HUES48 (cell line): ENCODE results near the gene ZBTB2.
A peak's percentile ranks its signal among the peaks of the same experiment; 100 is the strongest.
"Not testable (repeated sequence)": the region's sequence is repeated elsewhere in the genome, so short reads cannot be mapped to it uniquely, and the experiment has no call there.

Source experiments
- H3K27ac ChIP-seq: one replicate; pipeline ENCODE4 v1.7.0; 2013; ENCODE audit warnings: low read depth, low read length, inconsistent platforms
- H3K27me3 ChIP-seq: 2 replicates; pipeline ENCODE4 v1.6.1; 2013; ENCODE audit warnings: mild to moderate bottlenecking, low read length; ENCODE audit not compliant: control insufficient read depth, insufficient read depth
- H3K36me3 ChIP-seq: 2 replicates; pipeline ENCODE4 v1.6.1; 2013; ENCODE audit warnings: low read length; ENCODE audit not compliant: control insufficient read depth, insufficient read depth
- H3K4me1 ChIP-seq: 2 replicates; pipeline ENCODE4 v1.6.1; 2013; ENCODE audit warnings: mild to moderate bottlenecking, low read length; ENCODE audit not compliant: control insufficient read depth, insufficient read depth
- H3K4me3 ChIP-seq: 2 replicates; pipeline ENCODE4 v1.5.1; 2013; ENCODE audit warnings: mild to moderate bottlenecking, low read depth, low read length
- H3K9ac ChIP-seq: 2 replicates; pipeline ENCODE4 v1.6.1; 2013; ENCODE audit warnings: mild to moderate bottlenecking, low read depth, low read length, moderate library complexity
- H3K9me3 ChIP-seq: 2 replicates; pipeline ENCODE4 v1.6.1; 2013; ENCODE audit warnings: low read length; ENCODE audit not compliant: control insufficient read depth, insufficient read depth

Gene ZBTB2

DNA sequence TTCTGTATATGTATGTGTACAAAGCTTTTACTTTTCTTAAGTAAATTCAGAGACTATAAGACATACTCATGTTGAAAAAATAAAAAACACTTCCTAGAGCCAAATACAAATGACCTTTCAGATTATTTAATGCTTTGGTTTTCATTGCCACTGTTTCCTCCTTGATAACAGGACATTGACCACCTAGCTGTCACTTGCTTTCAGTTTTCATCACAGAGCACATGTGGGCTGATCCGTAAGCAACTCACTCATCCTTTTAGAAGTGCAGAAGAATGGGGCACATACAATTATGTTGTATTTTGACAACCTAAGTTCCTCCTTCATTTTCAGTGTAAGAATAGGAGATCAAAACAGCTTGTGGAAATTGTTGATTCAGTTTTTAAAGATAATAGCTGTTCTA, 6.2 kb downstream of the ZBTB2 start:
- no peak overlapping the region for H3K9ac ChIP-seq
- no peak overlapping the region for H3K4me3 ChIP-seq
- peaks cover 5% of the 10 kb centered on the region for H3K4me1 ChIP-seq
- H3K36me3 ChIP-seq: peaks cover 10% of the 10 kb centered on the region
- no peak overlapping the region for H3K27ac ChIP-seq
- no peaks in the 10 kb centered on the region for H3K9me3 ChIP-seq
- no peaks in the 10 kb centered on the region for H3K27me3 ChIP-seq

DNA sequence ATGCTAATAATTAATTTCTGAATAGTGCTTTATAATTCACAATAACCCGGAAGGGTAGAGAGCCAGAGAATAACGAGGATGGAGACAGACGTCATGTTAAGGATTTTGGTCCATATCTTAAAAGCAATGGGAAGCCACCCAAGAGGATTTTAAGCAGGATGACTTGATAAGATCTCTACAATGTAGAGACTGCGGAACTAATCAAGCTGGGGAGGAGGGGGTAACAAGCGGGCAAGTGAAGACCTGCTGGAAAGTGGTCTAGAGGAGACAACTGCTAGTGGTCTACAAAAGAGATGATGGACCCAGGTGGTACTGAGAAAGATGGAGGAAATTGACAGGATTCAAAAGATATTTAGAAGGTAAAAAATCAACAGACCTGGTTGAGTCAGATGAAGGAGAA, 7.2 kb downstream of the ZBTB2 start:
- no peaks in the 10 kb centered on the region for H3K9me3 ChIP-seq
- no peaks in the 10 kb centered on the region for H3K27me3 ChIP-seq
- H3K4me3 ChIP-seq: no peak overlapping the region
- peaks cover 10% of the 10 kb centered on the region for H3K36me3 ChIP-seq
- no peak overlapping the region for H3K27ac ChIP-seq
- H3K4me1 ChIP-seq: peaks cover 6% of the 10 kb centered on the region
- no peak overlapping the region for H3K9ac ChIP-seq

- H3K9ac ChIP-seq, H3K9me3 ChIP-seq, H3K4me1 ChIP-seq, H3K36me3 ChIP-seq, H3K27ac ChIP-seq, H3K27me3 ChIP-seq, H3K4me3 ChIP-seq: not testable (repeated sequence)
Observed at GRCh38 chr6:151382631-151383030, 8.7 kb downstream of the ZBTB2 start.

GRCh38 chr6:151381722-151382121, 9.6 kb downstream of the ZBTB2 start:
- no peaks in the 10 kb centered on the region for H3K27me3 ChIP-seq
- peaks cover 3% of the 10 kb centered on the region; the same call in 1 of the 2 replicates for H3K36me3 ChIP-seq
- H3K27ac ChIP-seq: no peak overlapping the region

DNA sequence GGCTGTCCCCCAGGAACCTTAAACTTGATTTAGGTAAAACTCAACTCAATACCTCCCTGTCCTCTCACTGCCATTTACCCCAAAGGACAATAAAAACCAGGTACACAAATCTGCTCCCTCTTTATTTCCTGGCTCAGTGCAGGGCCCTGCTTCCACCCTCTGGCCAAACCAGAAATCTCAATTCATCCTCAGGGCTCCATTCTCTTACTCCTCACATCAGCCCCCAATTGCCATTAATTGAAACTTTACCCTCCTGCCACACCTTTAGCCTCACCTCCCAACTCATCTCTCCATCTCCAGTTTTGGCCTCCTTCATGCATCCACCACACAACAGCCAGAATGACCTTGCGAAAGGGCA, 10.5 kb downstream of the ZBTB2 start:
- Histone ChIP-seq H3K9ac (no peak overlapping the region), H3K27ac (no peak overlapping the region), H3K4me3 (no peak overlapping the region), H3K9me3 (no peaks in the 10 kb centered on the region), H3K4me1 (peaks cover 6% of the 10 kb centered on the region), H3K36me3 (peaks cover 3% of the 10 kb centered on the region; the same call in 1 of the 2 replicates), H3K27me3 (no peaks in the 10 kb centered on the region)

More at GRCh38 chr6:151381722-151382121, 9.6 kb downstream of the ZBTB2 start:
- Histone ChIP-seq H3K4me1 (peaks cover 6% of the 10 kb centered on the region), H3K9me3 (no peaks in the 10 kb centered on the region), H3K4me3 (no peak overlapping the region), H3K9ac (no peak overlapping the region)

GRCh38 chr6:151379933-151380847, 11.2 kb downstream of the ZBTB2 start:
- Histone ChIP-seq H3K27ac (no peak overlapping the region), H3K4me1 (peaks cover 8% of the 10 kb centered on the region)

GRCh38 chr6:151377095-151377494, 14.3 kb downstream of the ZBTB2 start:
- peaks cover 4% of the 10 kb centered on the region; the same call in 1 of the 2 replicates for H3K36me3 ChIP-seq
- H3K9ac ChIP-seq: no peak overlapping the region
- H3K9me3 ChIP-seq: no peaks in the 10 kb centered on the region
- H3K27ac ChIP-seq: no peak overlapping the region
- no peaks in the 10 kb centered on the region for H3K27me3 ChIP-seq
- no peak overlapping the region for H3K4me3 ChIP-seq
- H3K4me1 ChIP-seq: peaks cover 23% of the 10 kb centered on the region

More at GRCh38 chr6:151379933-151380847, 11.2 kb downstream of the ZBTB2 start:
- Histone ChIP-seq H3K36me3 (peaks cover 3% of the 10 kb centered on the region; the same call in 1 of the 2 replicates), H3K9me3 (no peaks in the 10 kb centered on the region), H3K9ac (no peak overlapping the region), H3K27me3 (no peaks in the 10 kb centered on the region), H3K4me3 (no peak overlapping the region)

DNA sequence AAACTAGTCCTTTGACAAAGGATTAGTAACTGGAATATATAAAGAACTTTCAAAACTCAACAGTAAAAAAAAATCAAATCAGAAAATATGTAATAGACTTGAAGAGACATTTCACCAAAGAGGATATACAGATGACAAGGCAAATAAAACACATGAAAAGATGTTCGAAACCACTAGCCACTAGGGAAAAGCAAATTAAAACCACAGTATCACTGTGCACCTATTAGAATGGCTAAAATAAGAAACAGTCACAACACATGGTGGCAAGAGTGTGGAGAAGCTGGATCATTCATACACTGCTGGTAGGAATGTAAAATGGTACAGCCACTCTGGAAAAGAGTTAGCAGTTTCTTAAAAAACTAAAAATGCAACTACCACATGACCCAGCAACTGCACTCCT, 14.9 kb downstream of the ZBTB2 start:
- Histone ChIP-seq H3K27ac (no peak overlapping the region), H3K36me3 (peaks cover 11% of the 10 kb centered on the region), H3K27me3 (no peaks in the 10 kb centered on the region), H3K9ac (no peak overlapping the region), H3K4me3 (no peak overlapping the region), H3K9me3 (no peaks in the 10 kb centered on the region), H3K4me1 (peaks cover 24% of the 10 kb centered on the region)

DNA sequence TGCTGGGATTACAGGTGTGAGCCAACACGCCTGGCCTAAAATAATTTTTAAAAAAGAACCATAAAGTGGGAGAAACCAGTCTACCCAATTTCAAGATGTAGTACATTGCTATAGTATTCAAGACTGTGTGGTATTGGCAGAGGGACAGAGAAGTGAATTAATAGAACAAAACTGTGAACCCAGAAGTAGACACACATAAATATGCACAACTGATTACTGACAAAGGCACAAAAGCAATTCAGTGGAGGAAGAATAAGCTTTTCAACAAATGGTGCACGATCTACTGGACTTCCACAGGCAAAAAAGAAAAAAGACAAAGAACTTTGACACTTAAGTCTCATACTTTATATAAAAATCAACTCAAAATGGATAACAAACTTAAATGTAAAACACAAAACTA, 15.5 kb downstream of the ZBTB2 start:
- Histone ChIP-seq H3K9ac (no peak overlapping the region), H3K36me3 (peaks cover 17% of the 10 kb centered on the region), H3K27me3 (no peaks in the 10 kb centered on the region), H3K4me3 (no peak overlapping the region), H3K9me3 (no peaks in the 10 kb centered on the region), H3K27ac (no peak overlapping the region), H3K4me1 (peaks cover 24% of the 10 kb centered on the region)

GRCh38 chr6:151374036-151374683, 17.2 kb downstream of the ZBTB2 start:
- Histone ChIP-seq H3K36me3 (peaks cover 20% of the 10 kb centered on the region), H3K9ac (no peak overlapping the region), H3K9me3 (no peaks in the 10 kb centered on the region), H3K4me1 (peaks cover 19% of the 10 kb centered on the region), H3K27ac (peak overlapping the region; percentile 42), H3K27me3 (no peaks in the 10 kb centered on the region), H3K4me3 (no peak overlapping the region)

DNA sequence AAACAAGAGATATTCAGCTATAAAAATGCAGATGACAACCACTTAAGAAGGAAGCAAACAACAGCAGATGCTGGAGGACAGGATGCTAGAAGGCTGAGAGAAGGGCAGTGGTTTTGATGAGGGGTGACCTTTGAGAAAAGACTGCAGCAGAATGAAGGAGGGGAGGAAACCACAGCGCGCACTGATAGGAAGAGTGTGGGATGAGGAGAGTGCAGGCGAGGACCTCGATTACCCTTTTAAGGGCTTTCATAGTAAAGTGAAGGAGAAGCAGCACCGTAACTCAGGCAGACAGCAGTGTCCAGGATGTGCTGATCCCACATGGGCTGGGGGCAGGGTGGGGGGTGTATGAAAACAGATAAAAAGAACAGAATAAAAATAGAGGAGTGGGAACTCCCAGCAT, 19.2 kb downstream of the ZBTB2 start:
- Histone ChIP-seq H3K36me3 (peaks cover 26% of the 10 kb centered on the region), H3K4me3 (no peak overlapping the region), H3K4me1 (peaks cover 19% of the 10 kb centered on the region), H3K9me3 (no peaks in the 10 kb centered on the region), H3K27ac (no peak overlapping the region), H3K27me3 (no peaks in the 10 kb centered on the region), H3K9ac (no peak overlapping the region)
